Measurements from ENCODE around the gene CHD5.

The CHD5 gene

GRCh38 chr1:6126028-6126427 lies 54.1 kb downstream of the CHD5 start:
- Histone ChIP-seq H3K18ac (ENCODE audit: low read length) (no peak overlapping the region), H3K4me2 (ENCODE audit: low read length) (no peak overlapping the region), H3K56ac (ENCODE audit: low read length) (no peak overlapping the region), H4K5ac (ENCODE audit: low read length) (no peak overlapping the region), H3K4me3 (ENCODE audit: low read length) (no peak overlapping the region), H3K79me1 (ENCODE audit: low read length) (no peaks in the 10 kb centered on the region), H3K36me3 (ENCODE audit: control insufficient read depth, insufficient read depth, low read length) (no peaks in the 10 kb centered on the region), H2BK15ac (replicated peaks; ENCODE audit: low read depth) (no peak overlapping the region), H3K4me1 (ENCODE audit: control insufficient read depth, low read depth, low read length) (peaks cover 2% of the 10 kb centered on the region), H3K27ac (ENCODE audit: low read depth, low read length) (no peak overlapping the region), H3K9ac (ENCODE audit: low read length) (no peak overlapping the region), H3K27me3 (ENCODE audit: insufficient read depth, low read length, poor library complexity) (no peaks in the 10 kb centered on the region), H4K8ac (ENCODE audit: low read depth, low read length) (no peak overlapping the region), H3K23ac (ENCODE audit: low read length) (no peak overlapping the region), H3K4ac (ENCODE audit: low read depth, low read length) (no peak overlapping the region), H3K79me2 (ENCODE audit: control insufficient read depth, insufficient read depth, low read length) (no peaks in the 10 kb centered on the region), H2AK5ac (ENCODE audit: low read length) (no peak overlapping the region), H2BK120ac (ENCODE audit: low read depth, low read length) (no peak overlapping the region), H2BK5ac (ENCODE audit: low read length) (no peak overlapping the region)
- WGBS (ENCODE audit: extremely low coverage, insufficient coverage, low lambda C conversion rate), result no CpG with 5 or more reads among the region's 13 CpGs
- no peak for DNase-seq

- no peak overlapping the region for H3K4ac ChIP-seq (ENCODE audit: low read depth, low read length)
- no peak overlapping the region for H4K5ac ChIP-seq (ENCODE audit: low read length)
- H3K79me2 ChIP-seq (ENCODE audit: control insufficient read depth, insufficient read depth, low read length), result no peaks in the 10 kb centered on the region
- no peak overlapping the region for H2BK15ac ChIP-seq (replicated peaks; ENCODE audit: low read depth)
- no peak overlapping the region for H2AK5ac ChIP-seq (ENCODE audit: low read length)
- no peak for DNase-seq
- H3K4me1 ChIP-seq (ENCODE audit: control insufficient read depth, low read depth, low read length), result peaks cover 2% of the 10 kb centered on the region
- no peak overlapping the region for H3K23ac ChIP-seq (ENCODE audit: low read length)
- no peak overlapping the region for H2BK120ac ChIP-seq (ENCODE audit: low read depth, low read length)
- no peak overlapping the region for H3K4me2 ChIP-seq (ENCODE audit: low read length)
- no peak overlapping the region for H4K8ac ChIP-seq (ENCODE audit: low read depth, low read length)
- no peak overlapping the region for H3K56ac ChIP-seq (ENCODE audit: low read length)
- H3K36me3 ChIP-seq (ENCODE audit: control insufficient read depth, insufficient read depth, low read length), result no peaks in the 10 kb centered on the region
- H3K4me3 ChIP-seq (ENCODE audit: low read length), result no peak overlapping the region
- no peaks in the 10 kb centered on the region for H3K79me1 ChIP-seq (ENCODE audit: low read length)
- no CpG with 5 or more reads among the region's 15 CpGs for WGBS (ENCODE audit: extremely low coverage, insufficient coverage, low lambda C conversion rate)
- no peak overlapping the region for H3K9ac ChIP-seq (ENCODE audit: low read length)
- no peaks in the 10 kb centered on the region for H3K27me3 ChIP-seq (ENCODE audit: insufficient read depth, low read length, poor library complexity)
- H3K27ac ChIP-seq (ENCODE audit: low read depth, low read length), result no peak overlapping the region
- H2BK5ac ChIP-seq (ENCODE audit: low read length), result no peak overlapping the region
- H3K18ac ChIP-seq (ENCODE audit: low read length), result no peak overlapping the region
Observed at GRCh38 chr1:6125366-6125765, 54.8 kb downstream of the CHD5 start.

- no peak overlapping the region for H3K27ac ChIP-seq (ENCODE audit: low read depth, low read length)
- H3K4ac ChIP-seq (ENCODE audit: low read depth, low read length), result no peak overlapping the region
- WGBS (ENCODE audit: extremely low coverage, insufficient coverage, low lambda C conversion rate), result no CpG with 5 or more reads among the region's 21 CpGs
- H2BK120ac ChIP-seq (ENCODE audit: low read depth, low read length), result no peak overlapping the region
- H2AK5ac ChIP-seq (ENCODE audit: low read length), result no peak overlapping the region
- H3K27me3 ChIP-seq (ENCODE audit: insufficient read depth, low read length, poor library complexity), result no peaks in the 10 kb centered on the region
- H3K36me3 ChIP-seq (ENCODE audit: control insufficient read depth, insufficient read depth, low read length), result no peaks in the 10 kb centered on the region
- H3K79me1 ChIP-seq (ENCODE audit: low read length), result no peaks in the 10 kb centered on the region
- no peak overlapping the region for H3K4me3 ChIP-seq (ENCODE audit: low read length)
- H2BK15ac ChIP-seq (replicated peaks; ENCODE audit: low read depth), result no peak overlapping the region
- H3K4me2 ChIP-seq (ENCODE audit: low read length), result no peak overlapping the region
- no peak for DNase-seq
- H3K56ac ChIP-seq (ENCODE audit: low read length), result no peak overlapping the region
- no peak overlapping the region for H3K9ac ChIP-seq (ENCODE audit: low read length)
- H3K4me1 ChIP-seq (ENCODE audit: control insufficient read depth, low read depth, low read length), result peaks cover 2% of the 10 kb centered on the region
- H3K18ac ChIP-seq (ENCODE audit: low read length), result no peak overlapping the region
- no peak overlapping the region for H4K5ac ChIP-seq (ENCODE audit: low read length)
- no peaks in the 10 kb centered on the region for H3K79me2 ChIP-seq (ENCODE audit: control insufficient read depth, insufficient read depth, low read length)
- no peak overlapping the region for H4K8ac ChIP-seq (ENCODE audit: low read depth, low read length)
- H3K23ac ChIP-seq (ENCODE audit: low read length), result no peak overlapping the region
- no peak overlapping the region for H2BK5ac ChIP-seq (ENCODE audit: low read length)
Observed at GRCh38 chr1:6124746-6125365, 55.3 kb downstream of the CHD5 start.

GRCh38 chr1:6124341-6124740 lies 55.8 kb downstream of the CHD5 start:
- Histone ChIP-seq H3K4me1 (ENCODE audit: control insufficient read depth, low read depth, low read length) (peaks cover 2% of the 10 kb centered on the region), H3K79me1 (ENCODE audit: low read length) (no peaks in the 10 kb centered on the region)

GRCh38 chr1:6123816-6124215 lies 56.3 kb downstream of the CHD5 start:
- Histone ChIP-seq H3K27me3 (ENCODE audit: insufficient read depth, low read length, poor library complexity) (no peaks in the 10 kb centered on the region), H3K4ac (ENCODE audit: low read depth, low read length) (no peak overlapping the region), H3K4me3 (ENCODE audit: low read length) (no peak overlapping the region), H3K36me3 (ENCODE audit: control insufficient read depth, insufficient read depth, low read length) (no peaks in the 10 kb centered on the region), H3K4me1 (ENCODE audit: control insufficient read depth, low read depth, low read length) (peaks cover 2% of the 10 kb centered on the region), H3K79me1 (ENCODE audit: low read length) (no peaks in the 10 kb centered on the region), H4K8ac (ENCODE audit: low read depth, low read length) (no peak overlapping the region), H3K23ac (ENCODE audit: low read length) (no peak overlapping the region), H3K27ac (ENCODE audit: low read depth, low read length) (no peak overlapping the region), H3K79me2 (ENCODE audit: control insufficient read depth, insufficient read depth, low read length) (no peaks in the 10 kb centered on the region), H2BK120ac (ENCODE audit: low read depth, low read length) (no peak overlapping the region), H3K18ac (ENCODE audit: low read length) (no peak overlapping the region), H3K9ac (ENCODE audit: low read length) (no peak overlapping the region), H3K4me2 (ENCODE audit: low read length) (no peak overlapping the region), H2AK5ac (ENCODE audit: low read length) (no peak overlapping the region), H3K56ac (ENCODE audit: low read length) (no peak overlapping the region), H2BK5ac (ENCODE audit: low read length) (no peak overlapping the region), H2BK15ac (replicated peaks; ENCODE audit: low read depth) (no peak overlapping the region), H4K5ac (ENCODE audit: low read length) (no peak overlapping the region)
- WGBS (ENCODE audit: extremely low coverage, insufficient coverage, low lambda C conversion rate), result no CpG with 5 or more reads among the region's 10 CpGs
- DNase-seq, result no peak

More at GRCh38 chr1:6124341-6124740, 55.8 kb downstream of the CHD5 start:
- Histone ChIP-seq H3K27ac (ENCODE audit: low read depth, low read length) (no peak overlapping the region), H3K56ac (ENCODE audit: low read length) (no peak overlapping the region), H3K23ac (ENCODE audit: low read length) (no peak overlapping the region), H2BK15ac (replicated peaks; ENCODE audit: low read depth) (no peak overlapping the region), H4K8ac (ENCODE audit: low read depth, low read length) (no peak overlapping the region), H3K79me2 (ENCODE audit: control insufficient read depth, insufficient read depth, low read length) (no peaks in the 10 kb centered on the region), H4K5ac (ENCODE audit: low read length) (no peak overlapping the region), H2BK120ac (ENCODE audit: low read depth, low read length) (no peak overlapping the region), H3K4ac (ENCODE audit: low read depth, low read length) (no peak overlapping the region), H3K36me3 (ENCODE audit: control insufficient read depth, insufficient read depth, low read length) (no peaks in the 10 kb centered on the region), H2BK5ac (ENCODE audit: low read length) (no peak overlapping the region), H3K4me2 (ENCODE audit: low read length) (no peak overlapping the region), H3K4me3 (ENCODE audit: low read length) (no peak overlapping the region), H2AK5ac (ENCODE audit: low read length) (no peak overlapping the region), H3K27me3 (ENCODE audit: insufficient read depth, low read length, poor library complexity) (no peaks in the 10 kb centered on the region), H3K18ac (ENCODE audit: low read length) (no peak overlapping the region), H3K9ac (ENCODE audit: low read length) (no peak overlapping the region)
- no peak for DNase-seq
- WGBS (ENCODE audit: extremely low coverage, insufficient coverage, low lambda C conversion rate), result no CpG with 5 or more reads among the region's 12 CpGs

- Histone ChIP-seq H2BK5ac (ENCODE audit: low read length) (no peak overlapping the region), H2AK5ac (ENCODE audit: low read length) (no peak overlapping the region), H3K79me1 (ENCODE audit: low read length) (no peaks in the 10 kb centered on the region), H3K4ac (ENCODE audit: low read depth, low read length) (no peak overlapping the region), H3K36me3 (ENCODE audit: control insufficient read depth, insufficient read depth, low read length) (no peaks in the 10 kb centered on the region), H4K5ac (ENCODE audit: low read length) (no peak overlapping the region), H2BK120ac (ENCODE audit: low read depth, low read length) (no peak overlapping the region), H3K18ac (ENCODE audit: low read length) (no peak overlapping the region), H3K79me2 (ENCODE audit: control insufficient read depth, insufficient read depth, low read length) (no peaks in the 10 kb centered on the region), H3K9ac (ENCODE audit: low read length) (no peak overlapping the region), H3K27ac (ENCODE audit: low read depth, low read length) (no peak overlapping the region), H3K4me2 (ENCODE audit: low read length) (no peak overlapping the region), H3K4me1 (ENCODE audit: control insufficient read depth, low read depth, low read length) (peaks cover 2% of the 10 kb centered on the region), H2BK15ac (replicated peaks; ENCODE audit: low read depth) (no peak overlapping the region), H4K8ac (ENCODE audit: low read depth, low read length) (no peak overlapping the region), H3K4me3 (ENCODE audit: low read length) (no peak overlapping the region), H3K56ac (ENCODE audit: low read length) (no peak overlapping the region), H3K23ac (ENCODE audit: low read length) (no peak overlapping the region), H3K27me3 (ENCODE audit: insufficient read depth, low read length, poor library complexity) (no peaks in the 10 kb centered on the region)
- DNase-seq, result no peak
- no CpG with 5 or more reads among the region's 7 CpGs for WGBS (ENCODE audit: extremely low coverage, insufficient coverage, low lambda C conversion rate)
Observed at GRCh38 chr1:6123083-6123482, 57.0 kb downstream of the CHD5 start.
